GM10248 (cell line): Measurements from ENCODE around the gene CHST14.
A peak's percentile ranks its signal among the peaks of the same experiment; 100 is the strongest.

ENCODE experiments used
- CTCF ChIA-PET: fragments of 300-600 bp; sonication (Branson Sonifier 250); formaldehyde crosslinking; extraction: SDS; loops from one replicate; lab custom pipeline; 2021; ENCODE audit warnings: antibody characterized with exemption; lab: Yijun Ruan, JAX
- POLR2A ChIA-PET: fragments of 350-650 bp; sonication (Branson Sonifier 250); formaldehyde crosslinking; extraction: SDS; loops from one replicate; lab custom pipeline; 2020; ENCODE audit warnings: antibody characterized with exemption; lab: Yijun Ruan, JAX
- DNase-seq: peaks from one replicate; pipeline ENCODE4 v3.0.0; 2012; ENCODE audit errors: extremely low spot score
- CTCF ChIP-seq: IDR thresholded peaks from 2 replicates; pipeline ENCODE4 v1.5.1; 2012; ENCODE audit warnings: mild to moderate bottlenecking, low read depth; ENCODE audit errors: extremely low read depth, missing control alignments, control extremely low read depth

Gene CHST14

DNA sequence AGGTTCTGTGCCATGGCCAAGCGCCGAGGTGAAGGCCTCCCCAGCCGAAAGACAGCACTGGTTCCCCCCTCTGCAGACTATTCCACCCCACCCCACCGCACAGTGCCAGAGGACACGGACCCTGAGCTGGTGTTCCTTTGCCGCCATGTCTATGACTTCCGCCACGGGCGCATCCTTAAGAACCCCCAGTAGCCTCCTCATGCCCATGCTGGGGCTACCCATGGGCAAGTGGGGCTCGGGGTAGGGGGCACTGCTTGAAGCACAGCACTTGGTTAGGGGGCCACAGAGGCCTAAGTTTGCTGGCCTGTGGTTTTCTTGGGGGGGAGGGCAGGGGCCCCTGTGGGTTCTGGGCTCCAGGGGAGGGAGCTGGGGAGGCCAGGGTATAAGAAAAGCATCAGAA is 4.8 kb upstream of the CHST14 start:
- CTCF ChIA-PET, result interaction anchor here (0.9 to 1.5 kb wide), 3 partner anchors 9 to 97 kb away, joined by 3 to 4 read pairs (median 3); no protein-coding TSS in a partner anchor
- DNase-seq, result no peak
- no peak for TF ChIP-seq CTCF
- POLR2A ChIA-PET, result no interaction called here

GRCh38 chr15:40466426-40467260 is 4.1 kb upstream of the CHST14 start:
- CTCF ChIA-PET, result interaction anchor here (0.9 to 1.5 kb wide), 4 partner anchors 10 to 98 kb away, joined by 3 to 4 read pairs (median 4); no protein-coding TSS in a partner anchor
- TF ChIP-seq CTCF, result no peak
- POLR2A ChIA-PET, result no interaction called here

DNA sequence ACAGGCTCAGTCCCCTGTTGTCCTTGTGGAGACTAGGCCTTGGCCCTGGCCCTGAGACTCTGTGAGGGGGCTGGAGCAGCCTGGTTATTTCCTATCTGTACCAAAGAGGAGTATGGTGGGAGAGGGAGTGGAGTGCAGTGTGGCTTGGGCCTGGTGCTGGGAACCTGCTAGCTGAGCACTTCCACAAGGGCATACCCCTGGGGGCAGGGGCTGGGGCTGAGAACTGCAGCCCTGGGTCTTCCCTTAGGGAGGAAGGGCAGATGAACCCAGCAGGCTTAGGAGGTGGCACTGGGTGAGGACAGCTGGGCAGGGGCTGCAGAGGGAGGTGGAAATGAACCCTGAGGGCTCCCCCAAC is 3.5 kb upstream of the CHST14 start:
- ChIA-PET POLR2A (no interaction called here), CTCF (interaction anchor here (1.1 to 1.5 kb wide), 2 partner anchors 24 to 40 kb away, joined by 4 read pairs; no protein-coding TSS in a partner anchor)
- no peak for TF ChIP-seq CTCF
- DNase-seq, result no peak

More at GRCh38 chr15:40466426-40467260, 4.1 kb upstream of the CHST14 start:
- no peak for DNase-seq

- DNase-seq, result no peak
- CTCF ChIA-PET, result interaction anchor here (0.7 to 2.2 kb wide), 4 partner anchors 11 to 23 kb away, joined by 3 to 7 read pairs (median 4); no protein-coding TSS in a partner anchor
- no peak for TF ChIP-seq CTCF
- POLR2A ChIA-PET, result no interaction called here
These were observed 1.9 kb upstream of the CHST14 start for GRCh38 chr15:40468898-40469331.

DNA sequence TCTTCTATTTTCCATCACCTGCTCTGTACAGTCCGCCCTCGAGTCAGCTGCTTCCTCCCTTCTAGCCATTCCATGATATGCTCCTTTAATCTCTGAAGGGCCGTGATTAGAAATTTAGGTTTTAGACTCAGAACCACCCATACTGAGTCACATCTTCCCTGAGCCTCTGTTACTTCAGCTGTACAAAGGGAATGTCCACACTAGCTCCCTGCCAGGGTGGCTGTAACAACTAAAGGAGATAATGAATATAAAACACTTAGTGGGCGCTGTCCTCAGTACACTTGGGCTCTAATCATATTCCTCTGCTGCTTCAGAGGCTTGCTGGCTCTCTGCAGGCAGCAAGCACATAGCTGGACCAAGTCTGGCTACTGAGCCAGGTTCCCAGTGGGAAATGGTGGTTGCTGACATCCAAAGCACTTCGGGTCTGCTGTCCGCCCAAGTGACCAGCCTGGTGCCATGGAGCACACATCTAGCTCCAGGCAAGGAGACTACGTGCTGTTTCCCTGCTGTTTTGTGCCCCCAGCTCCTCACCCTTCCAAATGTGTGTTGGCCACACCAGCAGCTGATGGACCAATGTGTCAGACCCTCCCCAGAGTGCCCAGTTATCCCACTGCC is 901 bp upstream of the CHST14 start:
- CTCF ChIA-PET, result interaction anchor here (1.1 to 2.2 kb wide), 4 partner anchors 10 to 23 kb away, joined by 3 to 7 read pairs (median 4); no protein-coding TSS in a partner anchor
- DNase-seq, result no peak
- TF ChIP-seq CTCF, result no peak
- POLR2A ChIA-PET, result no interaction called here

- no peak for TF ChIP-seq CTCF
- POLR2A ChIA-PET, result no interaction called here
- DNase-seq, result peak; percentile 45
- CTCF ChIA-PET, result no interaction called here
These were observed 472 bp downstream of the CHST14 start for GRCh38 chr15:40471105-40471807.
